22Rv1 (cell line): ENCODE results near the gene DSCAM.

Source experiments
- H3K27ac ChIP-seq: fragments of 450-650 bp; 2 replicates; pipeline ENCODE4 v1.5.1; 2017
- ZFX ChIP-seq: fragments of 450-650 bp; IDR thresholded peaks from 2 replicates; pipeline ENCODE4 v1.6.1; 2017; ENCODE audit warnings: antibody characterized with exemption, borderline replicate concordance
- TF ChIP-seq, protein P1 (sequence below): fragments of 450-650 bp; IDR thresholded peaks from 2 replicates; pipeline ENCODE4 v1.5.1; 2017; ENCODE audit warnings: mild to moderate bottlenecking

The DSCAM gene

DNA sequence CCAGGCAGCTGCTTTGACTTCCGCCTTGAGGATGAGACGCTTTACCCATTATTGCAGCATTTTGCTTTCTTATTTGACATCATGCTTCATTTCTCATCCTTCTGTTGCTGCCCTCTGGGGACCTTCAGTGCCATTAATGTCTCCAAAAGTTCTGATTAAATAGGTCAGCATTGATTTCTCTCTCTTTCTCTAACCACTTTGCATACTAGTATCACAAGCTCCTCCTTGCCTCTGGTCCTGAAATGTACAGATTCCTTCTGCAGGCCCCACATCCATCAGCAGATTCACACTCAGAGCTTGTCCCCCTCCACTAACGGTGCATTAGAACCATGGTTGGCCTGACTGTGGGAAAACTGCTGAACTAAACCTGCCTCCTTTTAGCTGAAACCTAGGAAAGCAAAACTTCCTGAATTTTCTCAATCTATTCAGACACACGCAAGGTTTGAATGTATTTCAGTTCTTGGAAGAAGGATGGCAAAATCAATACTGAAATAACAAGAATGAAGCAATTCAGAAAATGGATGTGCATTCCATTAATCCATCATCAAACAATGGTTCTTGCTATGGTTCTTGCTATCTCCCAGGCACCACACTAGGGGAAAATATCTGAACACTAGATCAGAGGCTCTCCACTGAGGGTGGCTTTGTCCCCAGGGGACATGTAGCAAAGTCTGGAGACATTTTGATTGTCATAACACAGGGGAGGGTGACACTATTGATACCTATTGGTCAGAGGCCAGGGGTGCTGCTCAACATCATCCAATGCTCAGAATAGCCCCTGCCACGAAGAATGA, 825.2 kb downstream of the DSCAM start:
- no peak for TF ChIP-seq ZFX
- TF ChIP-seq, protein P1, sequence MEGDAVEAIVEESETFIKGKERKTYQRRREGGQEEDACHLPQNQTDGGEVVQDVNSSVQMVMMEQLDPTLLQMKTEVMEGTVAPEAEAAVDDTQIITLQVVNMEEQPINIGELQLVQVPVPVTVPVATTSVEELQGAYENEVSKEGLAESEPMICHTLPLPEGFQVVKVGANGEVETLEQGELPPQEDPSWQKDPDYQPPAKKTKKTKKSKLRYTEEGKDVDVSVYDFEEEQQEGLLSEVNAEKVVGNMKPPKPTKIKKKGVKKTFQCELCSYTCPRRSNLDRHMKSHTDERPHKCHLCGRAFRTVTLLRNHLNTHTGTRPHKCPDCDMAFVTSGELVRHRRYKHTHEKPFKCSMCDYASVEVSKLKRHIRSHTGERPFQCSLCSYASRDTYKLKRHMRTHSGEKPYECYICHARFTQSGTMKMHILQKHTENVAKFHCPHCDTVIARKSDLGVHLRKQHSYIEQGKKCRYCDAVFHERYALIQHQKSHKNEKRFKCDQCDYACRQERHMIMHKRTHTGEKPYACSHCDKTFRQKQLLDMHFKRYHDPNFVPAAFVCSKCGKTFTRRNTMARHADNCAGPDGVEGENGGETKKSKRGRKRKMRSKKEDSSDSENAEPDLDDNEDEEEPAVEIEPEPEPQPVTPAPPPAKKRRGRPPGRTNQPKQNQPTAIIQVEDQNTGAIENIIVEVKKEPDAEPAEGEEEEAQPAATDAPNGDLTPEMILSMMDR, result no peak
- no peak overlapping the region for H3K27ac ChIP-seq

DNA sequence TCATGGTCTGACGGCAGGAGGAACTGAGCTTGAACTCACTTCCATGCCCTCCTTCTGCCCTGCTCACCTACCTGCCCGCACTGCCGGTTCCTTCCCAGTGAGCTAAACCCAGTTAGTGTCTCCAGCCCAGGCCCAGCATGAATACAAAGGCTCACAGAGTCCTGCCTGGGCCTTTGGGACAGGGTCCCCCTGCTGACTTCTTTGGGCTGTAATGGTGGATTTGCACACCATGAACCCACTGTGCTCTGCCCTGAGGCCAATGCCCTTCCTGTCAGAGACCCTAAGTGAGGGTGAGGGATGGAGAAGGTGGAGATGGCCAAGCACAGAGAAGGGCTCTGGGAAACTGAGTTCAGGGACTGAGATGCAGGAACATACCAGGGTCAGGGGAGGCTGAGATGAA, 826.3 kb downstream of the DSCAM start:
- no peak overlapping the region for H3K27ac ChIP-seq
- no peak for TF ChIP-seq ZFX
- TF ChIP-seq, protein P1, result no peak

DNA sequence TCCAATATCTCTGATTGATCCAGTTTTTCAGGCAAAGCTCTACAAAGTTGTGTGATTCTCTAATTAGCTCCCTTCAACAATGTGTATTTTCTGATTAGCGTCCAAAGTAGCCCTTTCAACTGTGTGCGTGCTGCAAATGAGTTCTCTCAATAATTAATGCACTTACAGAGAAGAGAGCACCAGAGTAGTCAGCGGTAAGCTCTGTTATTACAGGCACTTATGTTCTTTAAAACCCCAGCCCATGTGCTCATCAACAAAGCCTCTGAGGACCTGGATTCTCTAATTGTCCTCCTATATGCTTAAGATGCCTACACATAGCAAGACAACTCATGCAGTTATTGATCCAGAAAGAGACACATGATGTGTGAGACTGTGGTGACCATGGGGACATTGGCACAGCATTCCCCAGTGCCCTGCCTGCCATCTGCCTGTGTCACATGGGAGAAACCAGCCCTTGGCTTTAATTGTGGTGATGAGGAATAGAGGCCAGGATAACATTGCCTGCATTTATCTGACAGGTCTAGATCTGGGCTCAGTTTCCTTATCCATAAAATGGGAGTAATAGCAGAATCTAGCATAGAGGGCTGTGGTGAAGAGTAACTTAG, 828.0 kb downstream of the DSCAM start:
- TF ChIP-seq ZFX, result no peak
- H3K27ac ChIP-seq, result no peak overlapping the region

DNA sequence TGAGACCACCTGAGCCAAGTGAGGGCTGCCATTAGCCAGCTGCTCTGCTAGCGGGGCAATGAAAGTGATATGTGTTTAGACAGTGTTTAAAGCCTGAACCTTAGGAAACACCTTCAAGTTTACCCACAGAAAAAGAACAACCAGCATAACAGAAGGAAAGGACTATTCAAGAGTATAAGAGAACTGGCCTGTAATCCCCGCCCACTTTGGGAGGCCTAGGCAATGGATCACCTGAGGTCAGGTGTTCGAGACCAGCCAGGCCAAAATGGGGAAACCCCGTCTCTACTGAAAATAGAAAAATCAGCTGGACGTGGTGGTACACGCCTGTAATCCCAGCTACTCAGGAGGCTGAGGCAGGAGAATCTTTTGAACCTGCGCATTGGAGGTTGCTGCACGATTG, 830.3 kb downstream of the DSCAM start:
- no peak overlapping the region for H3K27ac ChIP-seq
- TF ChIP-seq, protein P1, result no peak
- TF ChIP-seq ZFX, result no peak

DNA sequence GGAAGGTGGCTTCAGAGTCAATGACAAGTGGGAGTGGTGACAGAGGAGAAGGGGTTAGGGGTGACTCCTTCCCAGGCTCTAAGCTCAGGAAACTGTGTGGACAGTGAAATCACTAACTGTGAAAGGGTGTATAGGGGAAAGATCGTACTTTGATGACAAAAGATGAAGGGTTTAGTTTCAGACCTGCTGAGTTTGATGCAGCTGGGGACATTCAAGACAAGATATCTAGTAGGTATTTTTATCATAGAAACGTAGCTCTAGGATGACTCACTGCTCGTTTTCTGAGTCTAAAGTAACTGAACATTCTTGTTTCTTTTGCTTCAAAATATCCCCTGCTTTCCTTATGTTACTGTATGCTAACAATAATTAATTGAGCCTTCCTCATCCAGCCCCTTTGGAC, 830.7 kb downstream of the DSCAM start:
- TF ChIP-seq ZFX, result no peak
- H3K27ac ChIP-seq, result no peak overlapping the region

DNA sequence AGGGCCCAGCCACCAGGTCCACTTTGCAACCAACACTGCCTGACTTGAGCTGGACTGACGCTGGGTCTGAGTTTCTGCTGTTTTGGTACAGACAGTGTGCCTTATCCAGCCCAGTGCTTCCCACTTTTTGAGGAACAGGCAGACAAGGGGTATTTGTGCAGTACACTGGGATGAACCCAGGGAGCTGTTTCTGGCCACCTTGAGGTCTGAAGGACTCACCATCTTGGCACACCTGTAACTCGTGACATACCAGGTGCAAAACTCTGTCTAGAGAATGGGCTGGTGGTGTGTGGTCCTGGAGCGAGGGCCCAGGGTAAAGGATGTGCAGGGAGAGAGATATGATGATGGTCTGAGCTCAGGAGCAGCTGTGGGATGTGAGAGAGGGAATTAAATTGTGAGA, 831.1 kb downstream of the DSCAM start:
- H3K27ac ChIP-seq, result no peak overlapping the region
- TF ChIP-seq ZFX, result no peak
- TF ChIP-seq, protein P1, result no peak

DNA sequence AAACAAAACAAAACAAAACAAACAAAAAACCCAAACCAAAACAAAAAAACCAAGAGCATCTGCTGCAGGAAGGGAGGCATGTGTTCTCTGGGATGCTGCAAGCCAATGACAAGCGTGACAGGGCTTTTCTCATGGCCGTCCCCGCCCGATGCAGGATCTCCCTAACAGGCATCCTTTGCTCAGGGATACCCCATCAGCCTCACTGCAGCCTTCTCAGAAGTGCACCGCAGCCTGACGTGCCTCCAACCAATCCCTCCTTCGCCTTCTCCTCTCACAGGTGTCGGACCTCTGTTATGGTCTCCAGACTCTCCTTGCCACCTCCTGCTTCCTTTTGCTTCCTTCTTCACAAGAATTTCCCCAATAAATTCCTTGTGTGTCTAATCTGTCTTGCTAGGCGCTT, 832.6 kb downstream of the DSCAM start:
- no peak for TF ChIP-seq ZFX
- TF ChIP-seq, protein P1, result no peak
- H3K27ac ChIP-seq, result no peak overlapping the region

DNA sequence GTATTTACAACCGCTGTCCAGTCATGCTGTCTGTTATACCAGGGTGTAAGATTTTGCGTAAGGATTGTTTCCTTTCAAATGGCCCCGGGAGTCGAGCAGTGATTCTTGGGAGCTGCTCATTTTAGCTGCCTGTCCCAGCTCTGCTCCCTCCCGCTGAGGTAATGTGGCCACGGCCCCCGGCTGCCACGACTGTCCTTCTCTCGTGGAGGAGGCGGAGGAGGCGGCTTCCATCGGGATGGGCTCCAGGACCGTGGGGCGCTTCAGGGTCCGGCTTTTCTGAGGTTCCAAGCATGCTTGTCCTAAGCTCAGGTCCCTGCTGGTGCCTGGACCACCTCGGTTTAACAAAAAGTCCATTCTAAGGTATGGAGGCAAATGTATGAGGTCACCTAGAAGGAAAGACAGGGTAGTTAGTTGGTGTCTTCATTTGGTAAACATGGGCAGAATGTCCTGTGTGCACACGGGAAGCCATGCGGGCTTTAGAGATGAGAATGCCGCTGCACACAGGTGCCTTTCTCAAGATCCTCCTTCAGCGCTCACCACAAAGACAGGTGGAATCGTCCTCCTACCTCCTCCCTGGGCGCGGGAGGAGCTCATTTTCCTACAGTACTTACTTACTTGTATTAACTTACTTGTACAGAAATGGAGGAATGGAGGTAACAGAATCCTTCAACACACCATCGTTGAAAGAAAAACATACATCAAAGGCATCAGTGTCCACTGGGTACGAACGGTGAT, 833.8 kb downstream of the DSCAM start:
- no peak overlapping the region for H3K27ac ChIP-seq
- no peak for TF ChIP-seq ZFX
- TF ChIP-seq, protein P1, result no peak
